ENCODE results near the gene TPX2. TPM values are rescaled to one million over a fixed set of nuclear protein-coding genes. Genes with fewer than 3 reads are reported as not detected.

Gene TPX2
- total and polyA plus RNA-seq, 2 of the 8 experiments (the other 6 are each of a cell fraction or from before 2014, with no cell fraction given), result 43.6 to 125 TPM

DNA sequence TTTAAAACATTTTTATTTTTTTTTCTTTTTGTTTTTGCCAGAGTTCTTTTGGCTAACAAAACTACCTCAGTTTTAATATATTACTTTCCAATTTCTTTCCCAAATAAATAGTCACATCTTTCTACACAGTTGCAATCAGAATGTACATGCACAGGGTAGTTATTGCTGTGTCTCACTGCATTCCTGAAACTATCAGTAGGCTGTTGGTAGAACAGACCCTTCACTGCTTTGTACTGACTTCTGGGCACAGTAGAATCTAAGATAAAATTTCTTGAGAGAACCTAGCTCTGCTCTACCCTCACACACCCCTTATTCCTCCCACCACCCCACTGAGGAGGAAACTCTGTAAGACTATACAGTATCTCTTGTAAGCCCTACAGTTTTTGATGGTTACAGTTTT is 19.9 kb downstream of the TPX2 start:
- Histone ChIP-seq H3K23ac (ENCODE audit: insufficient read length) (no peak overlapping the region), H4K8ac (ENCODE audit: extremely low read depth, insufficient read depth, low read length) (no peak overlapping the region), H3K36me3 (ENCODE audit: control insufficient read depth in 2 of 4, insufficient read depth in 4 of 4, low read length in 3 of 4) (peaks cover 18 to 36% (median 23%) of the 10 kb centered on the region in 4 experiments; a peak in 7 of 8 replicates), H3K4ac (replicated peaks; ENCODE audit: insufficient read length, low read depth, low read length) (no peak overlapping the region), H3K9me3 (ENCODE audit: insufficient read depth in 2 of 2, low read depth in 1 of 2, low read length in 1 of 2) (no peaks in the 10 kb centered on the region), H3K4me1 (replicated peaks in 1 of 4; ENCODE audit: control insufficient read depth in 3 of 4, insufficient read depth in 4 of 4, low read length in 3 of 4) (no peaks in the 10 kb centered on the region), H2AFZ (ENCODE audit: low read length) (no peak overlapping the region), H3K79me1 (ENCODE audit: low read depth, low read length) (0 out of 2 replicates have a peak, but pooled peaks cover 3% of the 10 kb centered on the region), H2AK5ac (ENCODE audit: low read depth, low read length) (no peak overlapping the region), H2BK5ac (ENCODE audit: low read depth, low read length) (no peak overlapping the region), H3K18ac (ENCODE audit: extremely low read depth, low read length) (no peak overlapping the region), H2BK12ac (ENCODE audit: low read depth, low read length) (no peak overlapping the region), H2BK20ac (ENCODE audit: low read length) (no peak overlapping the region), H3K14ac (ENCODE audit: insufficient read length) (no peak overlapping the region), H2BK15ac (ENCODE audit: low read length) (no peak overlapping the region), H3K27ac (ENCODE audit: low read depth, low read length) (no peak overlapping the region), H4K5ac (ENCODE audit: insufficient read length, low read depth, low read length) (no peak overlapping the region), H3K56ac (replicated peaks; ENCODE audit: insufficient read length, low read depth, low read length) (no peak overlapping the region), H4K20me1 (replicated peaks in 1 of 2; ENCODE audit: control insufficient read depth in 1 of 2, insufficient read depth in 2 of 2, low read length in 2 of 2) (peaks cover 0 to 6% of the 10 kb centered on the region in 2 experiments), H3K27me3 (replicated peaks in 1 of 4; ENCODE audit: control insufficient read depth in 3 of 4, extremely low read depth in 1 of 4, insufficient read depth in 3 of 4, low read length in 3 of 4) (no peaks in the 10 kb centered on the region), H3K23me2 (ENCODE audit: low read depth, low read length) (no peaks in the 10 kb centered on the region), H2BK120ac (replicated peaks; ENCODE audit: low read depth, low read length) (no peak overlapping the region), H3K4me3 (ENCODE audit: extremely low read depth in 1 of 4, insufficient read depth in 2 of 4, low read depth in 3 of 4, low read length in 4 of 4) (no peak overlapping the region), H3K79me2 (ENCODE audit: control insufficient read depth in 1 of 2, insufficient read depth in 2 of 2, low read length in 2 of 2) (peaks cover 0 to 49% of the 10 kb centered on the region in 2 experiments; a peak in 2 of 4 replicates), H3K9ac (replicated peaks in 1 of 4; ENCODE audit: extremely low read depth in 1 of 4, low read depth in 3 of 4, low read length in 3 of 4) (no peak overlapping the region), H4K91ac (replicated peaks; ENCODE audit: insufficient read length, low read length) (no peak overlapping the region), H3K4me2 (ENCODE audit: insufficient read depth in 1 of 2, low read depth in 2 of 2, low read length in 2 of 2) (no peak overlapping the region)
- no peak for TF ChIP-seq NANOG (IDR thresholded peaks at IDR 0.05; ENCODE audit: insufficient read depth, low read depth, low read length, poor library complexity, severe bottlenecking)
- TF ChIP-seq NRF1 (IDR thresholded peaks at IDR 0.05; ENCODE audit: low read depth, low read length), result no peak
- TF ChIP-seq YY1 (IDR thresholded peaks at IDR 0.05; ENCODE audit: low read depth, low read length), result no peak
- TF ChIP-seq RFX5 (IDR thresholded peaks at IDR 0.05; ENCODE audit: borderline replicate concordance, low read depth, low read length), result no peak
- no peak for TF ChIP-seq SIN3A (conservative IDR thresholded peaks at IDR 0.05 in 1 of 2, IDR thresholded peaks at IDR 0.05 in 1 of 2; ENCODE audit: low read depth in 1 of 2, low read length in 2 of 2)
- no peak for TF ChIP-seq EGR1 (IDR thresholded peaks at IDR 0.05; ENCODE audit: borderline replicate concordance, low read depth, low read length)
- no peak for TF ChIP-seq CHD2 (IDR thresholded peaks at IDR 0.05; ENCODE audit: low read length)
- TF ChIP-seq BRCA1 (IDR thresholded peaks at IDR 0.05; ENCODE audit: low read depth, low read length), result no peak
- no peak for TF ChIP-seq GABPA (IDR thresholded peaks at IDR 0.05; ENCODE audit: borderline replicate concordance, insufficient read depth, low read length)
- TF ChIP-seq KDM5A (IDR thresholded peaks at IDR 0.05; ENCODE audit: low read length), result no peak
- no peak for TF ChIP-seq EP300 (IDR thresholded peaks at IDR 0.05; ENCODE audit: borderline replicate concordance in 1 of 2, low read depth in 2 of 2, low read length in 2 of 2)
- no peak for TF ChIP-seq POLR2A (IDR thresholded peaks at IDR 0.05; ENCODE audit: control extremely low read depth in 1 of 2, low read depth in 2 of 2, low read length in 2 of 2)
- ChIA-PET POLR2A (ENCODE audit: partially characterized antibody) (interaction anchor here (1.5 kb wide), 1 partner anchor 27 kb away, joined by 3 read pairs; no protein-coding TSS in a partner anchor), CTCF (ENCODE audit: partially characterized antibody) (interaction anchor here (1.1 to 2.3 kb wide), 2 partner anchors 9 to 35 kb away, joined by 3 to 6 read pairs; no protein-coding TSS in a partner anchor)
- FAIRE-seq (no peak), DNase-seq (ENCODE audit: low read depth in 1 of 2, low spot score in 2 of 2) (no peak)
